Adipose tissue (tissue), 3 donors: Measurements from ENCODE around the gene UNC119B. TPM values are rescaled to one million over a fixed set of nuclear protein-coding genes. Genes with fewer than 3 reads are reported as not detected.
"Not testable (repeated sequence)": the region's sequence is repeated elsewhere in the genome, so short reads cannot be mapped to it uniquely, and the experiment has no call there.

Experiments used
- H3K27ac ChIP-seq: one replicate; pipeline ENCODE4 v1.5.1; 2013; ENCODE audit warnings: low read depth, low read length
- WGBS, 3 donors: extraction: QIAGEN DNeasy Blood & Tissue Kit; methylation state at CpG; one replicate each; pipeline ENCODE4 v1.1.7; 2013; 5-methylcytosine and 5-hydroxymethylcytosine counted together
- polyA plus RNA-seq, 3 donors: library from polyadenylated mRNA; stranded (reverse); fragments of 200-250 nt; gene quantifications; one replicate each; pipeline ENCODE4 v1.2.3, GENCODE V29; 2013
- donor health status: healthy with polysubstance abuse.
- donor health status: Bipolar disorder and iron deficiency.
- donor health status: healthy.

UNC119B gene
- 10 to 100 TPM; 14.9 to 18.9 (median 15.2) TPM for polyA plus RNA-seq

DNA sequence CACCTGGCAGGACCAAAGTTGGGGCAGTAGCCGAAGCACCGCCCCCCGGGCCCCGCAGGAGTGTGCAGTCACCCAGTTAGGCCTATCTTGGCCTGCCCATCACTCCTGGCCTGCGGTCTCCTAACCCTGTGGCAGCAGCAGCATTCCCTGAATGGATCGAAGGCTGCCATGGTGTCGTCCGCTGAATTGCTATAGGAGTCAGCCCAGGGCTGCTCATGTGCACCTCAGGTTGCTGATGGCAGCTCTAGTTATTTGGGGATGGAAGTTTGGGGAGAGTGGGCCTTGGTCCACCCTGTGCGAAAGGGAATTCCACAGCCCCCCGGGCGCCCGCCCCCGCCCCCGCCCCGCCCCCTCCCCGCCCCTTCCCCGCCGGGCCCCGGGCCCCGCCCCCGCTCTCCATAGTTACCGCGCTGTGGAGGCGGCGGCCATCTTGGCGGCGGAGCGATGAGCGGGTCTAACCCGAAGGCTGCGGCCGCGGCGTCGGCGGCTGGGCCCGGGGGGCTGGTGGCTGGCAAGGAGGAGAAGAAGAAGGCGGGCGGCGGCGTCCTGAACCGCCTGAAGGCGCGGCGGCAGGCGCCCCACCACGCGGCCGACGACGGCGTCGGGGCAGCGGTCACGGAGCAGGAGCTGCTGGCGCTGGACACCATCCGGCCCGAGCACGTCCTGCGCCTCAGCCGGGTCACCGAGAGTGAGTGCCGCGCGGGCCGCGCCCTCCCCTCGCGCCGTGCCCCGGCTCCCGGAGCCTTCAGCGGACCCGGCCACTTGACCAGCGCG is at the start of gene UNC119B:
UNC119B (plus strand) TSS at position 428 of the 774 bp plus-strand sequence; CDS start at position 445, 17 bp downstream.
- WGBS, 3 donors = 0 to 1% (median 0%) methylated on average over 29 to 72 of the region's 76 CpGs
- no peak within 1 kb of the TSS for H3K27ac ChIP-seq

DNA sequence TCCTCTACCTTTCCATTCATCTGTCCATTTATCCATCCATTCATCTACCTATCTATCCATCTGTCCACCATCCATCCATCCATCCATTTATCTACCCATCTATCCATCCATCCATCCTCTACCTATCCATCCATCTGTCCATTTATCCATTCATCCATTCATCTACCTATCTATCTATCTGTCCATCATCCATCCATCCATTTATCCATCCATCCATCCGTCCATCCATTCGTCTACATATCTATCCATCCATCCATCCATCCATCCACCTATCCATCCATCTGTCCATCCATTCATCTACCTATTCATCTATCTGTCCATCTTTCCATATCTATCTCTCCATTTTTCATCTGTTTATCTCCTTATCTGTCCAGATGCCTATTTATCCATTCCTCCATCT is 48.8 kb upstream of the UNC119B start:
- WGBS, 3 donors = 67 to 99% (median 72%) methylated on average over 2 of the region's 2 CpGs
- H3K27ac ChIP-seq = no peak overlapping the region

DNA sequence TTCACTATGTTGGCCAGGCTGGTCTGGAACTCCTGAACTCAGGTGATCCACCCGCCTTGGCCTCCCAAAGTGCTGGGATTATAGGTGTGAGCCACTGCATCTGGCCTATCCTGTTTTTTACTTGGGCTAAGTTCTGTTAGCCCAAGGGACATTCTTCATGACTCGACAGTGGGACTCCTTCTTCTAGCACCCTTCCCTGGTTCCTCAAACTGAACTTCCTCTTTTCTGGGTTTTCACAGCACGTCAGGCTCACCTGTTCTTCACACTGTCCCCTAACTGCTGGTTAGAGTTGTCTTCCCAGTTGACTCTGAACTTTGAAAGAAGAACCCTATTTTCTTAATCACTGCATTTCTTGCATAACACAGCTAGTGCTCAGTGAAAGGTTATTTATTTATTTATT is 47.4 kb upstream of the UNC119B start:
- no peak overlapping the region for H3K27ac ChIP-seq
- WGBS, 3 donors = 61 to 79% (median 75%) methylated on average over 3 of the region's 3 CpGs

DNA sequence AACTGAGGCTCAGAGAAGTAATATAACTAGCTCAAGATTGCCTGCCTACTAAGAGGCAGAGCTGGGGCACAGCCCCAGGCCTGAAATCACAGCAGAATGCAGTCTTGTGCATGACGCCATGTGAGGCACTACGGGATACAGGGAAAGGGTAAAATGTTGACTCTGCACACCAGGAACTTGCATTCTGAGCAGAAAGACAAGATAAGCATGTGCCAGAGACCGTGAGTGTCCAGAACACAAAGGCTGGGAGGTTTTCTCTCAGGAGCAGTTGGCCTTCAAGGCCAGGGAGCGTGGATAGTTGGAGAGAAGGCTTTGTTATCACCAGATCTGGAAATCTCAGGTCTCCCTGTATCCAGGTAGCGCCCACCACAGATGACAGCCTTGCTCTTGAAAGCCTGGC is 46.5 kb upstream of the UNC119B start:
- 40 to 85% (median 76%) methylated on average over 5 of the region's 5 CpGs for WGBS, 3 donors
- H3K27ac ChIP-seq = no peak overlapping the region

DNA sequence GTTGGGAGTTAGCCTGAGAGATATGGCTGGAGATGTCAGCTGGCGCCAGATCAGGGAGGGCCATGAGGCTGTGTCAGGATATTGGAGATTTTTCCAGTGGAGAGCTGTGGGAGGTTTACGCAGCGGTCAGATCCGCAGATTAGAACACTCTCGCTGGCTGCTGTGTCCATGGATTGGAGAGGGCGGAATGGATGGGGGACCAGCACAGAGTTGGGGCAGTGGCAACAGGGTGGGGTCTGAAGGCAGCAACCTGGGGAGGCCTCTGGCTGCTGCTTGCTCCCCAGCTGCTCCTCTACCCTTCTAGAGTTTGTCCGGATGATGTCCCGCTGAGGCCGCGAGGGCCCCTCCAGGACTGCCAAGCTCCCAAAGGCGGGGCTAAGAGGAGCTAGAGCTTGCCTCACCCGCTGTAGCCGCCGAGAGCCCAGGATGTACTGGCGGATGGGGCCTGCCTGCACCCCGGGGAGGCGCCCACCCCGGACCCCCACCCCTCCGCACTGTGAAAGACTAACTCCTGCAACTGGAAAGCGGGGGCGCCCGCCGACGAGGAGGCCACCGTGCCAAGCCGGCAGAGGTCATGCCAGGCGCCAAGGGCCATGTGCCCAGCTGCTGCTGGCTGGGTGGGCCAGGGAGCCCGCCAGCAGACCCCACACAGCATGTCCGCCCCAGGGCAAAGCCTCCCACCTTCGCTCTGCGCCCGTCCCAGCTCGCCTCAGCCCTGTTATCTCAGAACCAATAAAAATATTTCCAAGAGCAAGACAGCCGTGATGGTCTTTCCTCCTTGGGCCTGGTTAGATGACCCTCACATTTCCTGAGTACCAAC is 43.5 kb upstream of the UNC119B start:
- WGBS, 3 donors = 74 to 84% (median 74%) methylated on average over 34 of the region's 34 CpGs
- no peak overlapping the region for H3K27ac ChIP-seq

DNA sequence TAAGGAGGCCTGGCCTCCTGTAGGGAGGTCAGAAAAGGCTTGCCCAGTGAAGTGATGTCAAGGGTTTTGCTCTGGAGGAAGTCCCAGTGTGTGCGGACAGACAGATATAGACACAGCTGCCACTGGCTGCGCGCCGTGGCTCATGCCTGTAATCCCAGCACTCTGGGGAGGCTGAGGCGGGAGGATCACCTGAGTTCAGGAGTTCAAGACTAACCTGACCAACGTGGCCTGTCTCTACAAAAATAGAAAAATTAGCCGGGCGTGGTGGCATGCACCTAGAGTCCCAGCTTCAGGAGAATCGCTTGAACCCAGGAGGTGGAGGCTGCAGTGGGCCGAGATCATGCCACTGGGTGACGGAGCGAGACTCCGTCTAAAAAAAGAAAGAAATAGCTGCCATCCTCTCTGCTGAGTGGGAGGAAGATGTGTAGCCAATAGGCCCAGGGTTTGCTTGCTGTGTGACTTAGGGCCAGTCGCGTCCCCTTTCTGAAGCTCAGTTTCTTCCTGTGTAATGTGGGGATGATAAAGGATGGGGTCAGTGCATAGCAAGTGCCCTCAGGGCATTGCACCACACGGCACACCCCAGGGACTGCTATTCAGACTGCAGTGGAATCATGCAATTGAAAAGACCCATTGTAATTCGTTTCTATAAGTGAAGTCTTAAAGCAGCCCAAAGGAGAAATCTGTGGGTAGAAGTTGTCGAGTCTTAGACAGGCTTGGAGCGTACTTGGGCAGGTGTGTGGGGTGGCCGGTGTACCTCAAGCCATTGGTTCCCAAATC is 42.0 kb upstream of the UNC119B start:
- WGBS, 3 donors = 86 to 90% (median 87%) methylated on average over 20 of the region's 20 CpGs
- H3K27ac ChIP-seq = no peak overlapping the region

DNA sequence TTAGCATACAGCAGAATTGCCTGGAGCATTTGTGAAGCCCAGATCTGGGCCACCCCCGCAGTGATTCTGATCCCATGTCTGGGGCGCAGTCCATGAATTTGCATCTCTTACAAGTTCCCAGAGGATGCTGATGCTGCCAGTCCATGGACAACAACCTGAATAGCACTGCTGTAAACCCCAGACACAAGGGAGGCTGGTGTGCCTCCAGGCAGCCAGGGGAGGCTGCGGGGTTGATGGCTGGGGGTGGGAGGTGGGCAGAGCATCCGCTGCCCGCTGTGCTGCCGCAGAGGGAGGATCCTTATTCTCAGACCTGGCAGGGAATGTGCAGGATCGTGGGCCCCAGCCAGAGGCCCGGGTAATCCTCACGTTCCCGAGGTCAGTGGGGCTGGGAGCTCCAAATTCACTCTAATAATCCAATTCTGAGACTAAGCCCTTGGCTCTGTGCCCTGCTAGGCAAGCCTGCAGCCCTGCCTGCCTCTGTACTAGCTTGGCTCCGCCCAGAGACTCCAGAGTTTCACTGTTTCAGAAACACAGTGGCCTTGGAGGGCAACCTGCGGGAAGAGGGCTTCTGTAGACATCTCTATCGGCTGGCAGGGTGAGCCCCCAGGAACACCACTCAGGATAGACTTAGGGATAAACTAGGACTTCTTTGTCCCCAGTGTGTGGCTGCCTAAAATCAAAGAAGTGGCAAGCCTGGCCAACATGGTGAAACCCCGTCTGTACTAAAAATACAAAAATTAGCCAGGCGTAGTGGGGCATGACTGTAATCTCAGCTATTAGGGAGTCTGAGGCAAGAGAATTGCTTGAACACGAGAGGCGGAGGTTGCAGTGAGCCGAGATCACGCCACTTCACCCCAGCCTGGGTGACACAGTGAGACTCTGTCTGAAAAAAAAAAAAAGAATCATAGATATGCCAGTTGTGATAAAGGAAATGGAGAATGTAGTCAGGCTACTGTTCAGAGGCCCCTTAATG is 41.1 kb upstream of the UNC119B start:
- WGBS, 3 donors = 40 to 59% (median 59%) methylated on average over 19 of the region's 19 CpGs
- no peak overlapping the region for H3K27ac ChIP-seq

DNA sequence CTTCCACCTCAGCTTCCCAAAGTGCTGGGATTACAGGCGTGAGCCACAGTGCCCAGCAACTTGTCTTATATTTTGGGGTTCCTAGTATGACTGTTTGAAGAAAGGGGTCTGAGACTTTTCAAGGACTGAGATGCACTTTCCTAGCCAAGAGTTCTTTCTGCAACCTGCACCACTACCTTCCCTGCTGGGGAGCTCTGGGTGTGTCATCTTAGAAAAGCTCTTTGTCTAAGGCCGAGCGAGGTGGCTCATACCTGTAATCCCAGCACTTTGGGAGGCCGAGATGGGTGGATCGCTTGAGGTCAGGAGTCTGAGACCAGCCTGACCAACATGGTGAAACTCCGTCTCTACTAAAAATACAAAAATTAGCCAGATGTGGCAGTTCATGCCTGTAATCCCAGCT is 40.0 kb upstream of the UNC119B start:
- 95 to 97% (median 97%) methylated on average over 6 of the region's 6 CpGs for WGBS, 3 donors
- not testable (repeated sequence) for H3K27ac ChIP-seq

DNA sequence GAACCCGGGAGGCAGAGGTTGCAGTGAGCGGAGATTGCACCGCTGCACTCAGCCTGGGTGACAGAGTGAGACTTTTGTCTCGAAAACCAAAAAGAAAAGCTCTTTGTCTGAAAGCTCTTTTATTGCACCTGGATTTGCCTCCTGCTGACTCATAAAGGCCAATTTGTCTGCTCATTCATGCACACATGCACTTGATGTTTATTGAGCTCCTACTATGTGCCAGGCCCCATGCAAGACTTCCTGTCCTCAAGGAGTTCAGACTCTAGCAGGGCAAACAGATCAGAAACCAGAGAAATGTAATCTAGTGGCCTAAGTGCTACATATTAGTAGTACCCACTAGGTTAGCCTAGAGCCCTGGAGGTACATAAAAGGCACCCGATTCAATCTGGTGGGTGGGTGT is 39.6 kb upstream of the UNC119B start:
- H3K27ac ChIP-seq = no peak overlapping the region
- 83 to 96% (median 92%) methylated on average over 5 of the region's 5 CpGs for WGBS, 3 donors

DNA sequence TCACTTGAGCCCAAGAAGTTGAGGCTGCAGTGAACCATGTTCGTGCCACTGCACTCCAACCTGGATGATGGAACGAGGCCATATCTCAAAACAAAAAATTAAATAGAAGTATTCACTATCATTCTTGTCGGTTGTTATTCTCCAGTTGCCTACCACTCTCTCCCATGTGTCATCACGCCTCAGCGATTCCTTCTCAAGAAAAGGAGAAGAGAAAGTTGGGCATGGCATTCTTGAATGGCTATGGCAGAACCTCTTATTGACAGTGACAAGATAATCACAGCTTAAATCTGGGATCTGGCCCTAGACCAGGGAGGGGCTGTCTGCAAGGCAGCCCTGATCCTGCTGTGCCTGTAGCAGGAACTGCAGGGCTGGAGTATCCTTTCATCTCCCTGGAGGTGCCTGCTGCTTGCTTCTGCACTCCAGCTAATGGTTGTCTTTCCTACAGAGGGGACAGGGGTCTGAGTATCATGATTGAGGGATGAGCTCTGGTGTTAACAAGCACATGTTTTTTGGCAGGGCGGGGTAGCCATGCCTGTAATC is 36.1 kb upstream of the UNC119B start:
- H3K27ac ChIP-seq = no peak overlapping the region
- WGBS, 3 donors = 82 to 88% (median 87%) methylated on average over 6 of the region's 6 CpGs

DNA sequence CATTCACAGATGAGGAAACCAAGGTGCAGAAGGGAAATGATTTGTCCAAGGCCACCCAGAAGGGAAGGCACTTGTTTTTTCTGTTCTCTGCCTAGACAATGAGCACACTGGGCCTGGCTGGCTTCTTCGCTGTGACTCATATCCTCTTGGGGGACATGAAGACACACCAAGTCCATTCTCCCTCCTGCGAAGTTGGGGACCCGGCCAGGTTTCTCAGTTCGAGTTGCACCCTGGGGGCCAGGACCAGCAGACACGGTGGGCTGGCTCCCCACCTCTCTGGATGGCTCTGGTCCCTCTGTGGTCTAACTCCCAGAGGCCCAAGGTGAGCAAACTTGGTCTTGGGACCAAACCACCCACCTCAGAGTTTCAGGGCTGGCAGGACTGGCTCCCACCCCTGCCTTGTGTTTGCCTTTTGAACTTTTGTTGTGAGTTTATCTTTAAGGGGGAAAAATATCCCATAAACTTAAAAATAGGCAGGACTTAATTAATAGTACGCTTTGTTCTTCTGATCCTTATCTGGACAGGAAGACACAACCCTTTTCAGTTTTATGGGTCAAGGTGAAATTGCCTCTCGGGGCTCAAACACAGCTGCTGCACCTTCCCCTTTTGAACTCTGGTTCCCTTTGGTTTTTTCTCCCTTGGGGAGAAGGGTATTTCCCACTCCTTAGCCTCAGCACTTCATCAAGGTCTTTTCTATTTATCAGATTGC is 32.3 kb upstream of the UNC119B start:
- 44 to 60% (median 50%) methylated on average over 7 of the region's 7 CpGs for WGBS, 3 donors
- H3K27ac ChIP-seq = no peak overlapping the region

DNA sequence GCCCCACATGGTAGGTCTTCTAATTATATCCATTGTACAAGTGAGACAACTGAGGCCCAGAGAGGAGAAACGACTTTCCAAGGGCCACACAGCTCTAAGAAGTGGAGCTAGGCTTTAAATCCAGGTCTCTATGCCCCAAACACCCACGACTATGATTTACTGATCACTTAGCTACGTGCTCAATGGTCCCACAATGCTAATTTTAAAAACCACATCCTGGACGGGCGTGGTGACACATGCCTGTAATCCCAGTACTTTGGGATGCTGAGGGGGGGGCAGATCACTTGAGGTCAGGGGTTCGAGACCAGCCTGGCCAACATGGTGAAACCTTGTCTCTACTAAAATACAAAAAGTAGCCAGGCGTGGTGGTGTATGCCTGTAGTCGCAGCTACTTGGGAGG is 31.7 kb upstream of the UNC119B start:
- WGBS, 3 donors = 58 to 76% (median 61%) methylated on average over 8 of the region's 8 CpGs
- no peak overlapping the region for H3K27ac ChIP-seq

DNA sequence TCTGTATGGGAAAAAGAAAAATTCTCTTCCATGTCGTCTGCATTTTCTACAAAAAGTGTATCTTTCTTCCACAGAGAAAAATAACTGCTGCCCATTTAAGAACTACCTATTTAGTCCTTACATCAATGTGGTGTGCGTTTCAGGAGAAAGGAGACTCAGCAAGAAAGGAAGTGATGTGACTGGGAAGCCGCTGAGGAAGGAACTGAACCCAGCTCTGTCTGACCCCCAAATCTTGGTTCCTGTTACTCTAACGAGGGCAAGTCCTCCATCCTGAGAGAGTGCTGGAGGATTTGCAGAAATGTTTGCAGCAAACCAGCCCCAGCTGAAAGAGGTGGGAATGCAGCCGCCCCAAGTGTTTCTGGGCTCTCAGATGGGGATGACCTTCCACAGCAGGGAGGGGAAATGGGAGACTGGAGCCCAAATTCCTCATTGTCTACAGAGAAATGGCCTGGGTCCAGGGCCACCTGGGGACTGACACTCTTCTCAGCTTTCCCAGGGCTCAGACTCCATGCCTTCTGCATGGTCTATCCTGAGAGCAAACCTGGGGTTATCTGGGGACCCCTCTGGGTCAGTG is 30.0 kb upstream of the UNC119B start:
- 44 to 73% (median 48%) methylated on average over 5 of the region's 5 CpGs for WGBS, 3 donors
- H3K27ac ChIP-seq = no peak overlapping the region

DNA sequence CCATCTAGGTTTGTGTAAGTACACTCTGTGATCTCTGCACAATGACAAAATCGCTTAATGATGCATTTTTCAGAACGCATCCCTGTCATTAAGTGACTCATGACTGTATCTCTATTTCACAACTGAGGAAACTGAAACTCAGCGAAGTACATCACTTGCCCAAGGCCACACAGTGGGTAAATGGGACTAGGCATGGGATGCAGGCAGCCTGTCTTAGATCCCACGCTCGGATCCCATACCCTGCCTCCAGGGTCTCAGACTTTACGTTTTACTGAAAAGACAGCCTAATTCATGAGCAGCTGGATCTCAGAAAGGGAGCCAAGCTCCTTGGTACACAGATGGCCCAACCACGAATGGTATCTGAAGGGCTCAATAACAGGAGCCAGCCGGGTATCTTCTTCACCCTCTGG is 25.7 kb upstream of the UNC119B start:
- 71 to 74% (median 72%) methylated on average over 8 of the region's 8 CpGs for WGBS, 3 donors
- no peak overlapping the region for H3K27ac ChIP-seq

DNA sequence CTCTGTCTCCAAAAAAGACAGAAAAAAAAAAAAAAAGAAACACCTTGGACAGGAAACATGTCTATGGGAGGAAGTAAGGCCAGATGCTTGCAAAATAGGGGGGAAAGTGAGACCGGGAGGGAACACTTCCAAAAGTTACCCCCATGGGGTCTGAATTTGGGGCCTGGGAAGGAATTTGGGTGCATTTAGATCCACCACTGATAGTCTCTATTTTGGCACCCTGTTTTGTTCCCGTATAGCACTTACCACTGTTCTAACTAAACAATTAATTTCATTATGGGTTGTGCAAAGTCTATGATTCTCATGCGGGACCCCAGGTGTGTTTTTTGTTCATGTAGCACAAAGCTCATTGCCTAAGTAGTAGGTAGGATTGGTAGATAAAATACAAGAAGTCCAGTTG is 24.7 kb upstream of the UNC119B start:
- H3K27ac ChIP-seq = no peak overlapping the region
- WGBS, 3 donors = 42 to 81% (median 49%) methylated on average over 3 of the region's 3 CpGs

DNA sequence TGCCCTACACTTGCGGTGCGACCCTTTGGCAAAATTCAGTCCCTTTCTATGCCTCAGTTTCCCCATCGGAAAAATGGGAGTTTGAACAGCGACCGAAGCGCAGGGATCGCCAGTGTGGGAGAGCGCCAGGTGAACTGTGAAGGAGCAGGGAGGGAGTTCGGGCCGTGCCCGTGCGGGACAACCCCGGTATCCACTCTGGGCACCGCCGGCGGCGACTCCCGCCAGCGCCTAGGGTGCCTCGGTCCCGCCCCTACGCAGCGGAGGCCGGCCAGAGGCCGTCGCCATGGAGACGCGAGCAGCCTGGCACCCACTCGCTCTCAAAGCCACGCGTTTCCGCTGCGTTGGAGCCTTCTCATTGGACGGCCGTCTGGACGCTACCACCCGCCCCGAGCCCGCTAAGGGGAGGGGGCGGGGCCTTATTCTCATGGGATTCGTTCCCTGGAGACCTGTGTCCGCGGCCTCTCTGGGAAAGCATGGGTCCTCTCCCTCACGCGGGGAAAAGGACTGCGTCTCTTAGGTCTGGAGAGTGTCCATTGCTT is 24.0 kb upstream of the UNC119B start:
- WGBS, 3 donors = 0 to 1% (median 0%) methylated on average over 42 to 46 of the region's 46 CpGs
- no peak overlapping the region for H3K27ac ChIP-seq
